LNCAP (cell line): Measurements from ENCODE around the gene DISP3.

Experiments used
- TF ChIP-seq, protein P1 (sequence below): fragments of 450-650 bp; IDR thresholded peaks from 2 replicates; pipeline ENCODE4 v1.5.1; 2017; ENCODE audit warnings: mild to moderate bottlenecking

Gene DISP3

DNA sequence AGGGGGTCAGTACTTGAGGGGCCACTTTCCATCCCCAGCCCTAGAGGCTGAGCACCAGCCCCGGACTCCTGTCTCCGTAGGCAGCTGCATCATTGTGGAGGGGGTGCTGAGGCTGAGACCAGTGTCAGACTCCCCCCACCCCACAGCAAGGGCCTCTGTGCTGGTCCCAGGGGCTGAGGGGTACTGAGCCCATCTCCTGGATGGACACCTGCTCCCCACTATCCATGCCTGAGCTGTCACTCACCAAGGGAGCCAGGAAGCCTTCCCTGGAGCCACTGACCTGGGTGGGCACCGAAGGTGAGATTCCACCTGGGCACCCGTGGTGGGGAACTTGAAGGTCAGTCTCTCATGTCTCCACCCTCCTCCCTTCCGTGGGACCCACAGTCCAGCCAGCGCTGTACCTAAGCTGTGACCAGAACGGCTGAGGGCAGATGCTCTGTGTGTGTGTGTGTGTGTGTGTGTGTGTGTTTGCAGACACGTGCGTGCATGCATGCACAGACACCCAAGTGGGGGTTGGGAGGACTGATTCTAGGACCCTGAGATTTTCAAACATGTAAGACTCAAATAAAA is 9.3 kb downstream of the DISP3 start:
- TF ChIP-seq, protein P1, sequence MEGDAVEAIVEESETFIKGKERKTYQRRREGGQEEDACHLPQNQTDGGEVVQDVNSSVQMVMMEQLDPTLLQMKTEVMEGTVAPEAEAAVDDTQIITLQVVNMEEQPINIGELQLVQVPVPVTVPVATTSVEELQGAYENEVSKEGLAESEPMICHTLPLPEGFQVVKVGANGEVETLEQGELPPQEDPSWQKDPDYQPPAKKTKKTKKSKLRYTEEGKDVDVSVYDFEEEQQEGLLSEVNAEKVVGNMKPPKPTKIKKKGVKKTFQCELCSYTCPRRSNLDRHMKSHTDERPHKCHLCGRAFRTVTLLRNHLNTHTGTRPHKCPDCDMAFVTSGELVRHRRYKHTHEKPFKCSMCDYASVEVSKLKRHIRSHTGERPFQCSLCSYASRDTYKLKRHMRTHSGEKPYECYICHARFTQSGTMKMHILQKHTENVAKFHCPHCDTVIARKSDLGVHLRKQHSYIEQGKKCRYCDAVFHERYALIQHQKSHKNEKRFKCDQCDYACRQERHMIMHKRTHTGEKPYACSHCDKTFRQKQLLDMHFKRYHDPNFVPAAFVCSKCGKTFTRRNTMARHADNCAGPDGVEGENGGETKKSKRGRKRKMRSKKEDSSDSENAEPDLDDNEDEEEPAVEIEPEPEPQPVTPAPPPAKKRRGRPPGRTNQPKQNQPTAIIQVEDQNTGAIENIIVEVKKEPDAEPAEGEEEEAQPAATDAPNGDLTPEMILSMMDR, result no peak

DNA sequence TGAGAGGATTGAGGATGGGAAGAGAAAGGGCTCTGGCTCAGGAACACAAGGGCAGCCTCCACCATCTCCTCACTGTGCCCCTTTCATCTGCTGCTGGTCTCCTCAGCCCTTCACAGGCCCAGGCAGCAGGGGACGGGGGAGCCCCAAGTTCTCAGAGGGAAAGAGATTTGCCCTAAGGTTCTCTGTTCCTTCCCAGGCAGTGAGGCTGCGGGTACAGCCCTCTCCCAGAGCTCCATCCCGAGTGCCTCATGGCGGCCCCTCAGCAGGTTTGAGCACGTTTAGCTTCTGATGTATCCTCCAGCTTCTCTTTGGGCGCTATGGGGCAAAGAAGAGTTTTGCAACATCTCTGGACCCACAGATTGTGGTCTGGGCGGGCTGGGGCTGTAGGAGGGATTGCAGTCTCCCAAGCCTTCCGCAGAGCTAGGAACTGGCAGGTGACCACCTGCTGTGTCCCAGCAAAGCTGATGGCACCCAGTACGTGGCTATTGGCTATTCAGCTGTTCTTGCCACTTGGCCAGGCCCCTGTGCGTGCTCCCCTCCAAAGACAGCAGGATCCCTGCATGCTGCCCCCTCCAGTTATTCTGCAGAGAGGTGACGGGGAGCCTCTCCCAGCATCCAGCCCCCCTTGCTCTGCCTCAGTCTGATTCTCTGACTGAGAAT is 10.1 kb downstream of the DISP3 start:
- TF ChIP-seq, protein P1, result no peak

DNA sequence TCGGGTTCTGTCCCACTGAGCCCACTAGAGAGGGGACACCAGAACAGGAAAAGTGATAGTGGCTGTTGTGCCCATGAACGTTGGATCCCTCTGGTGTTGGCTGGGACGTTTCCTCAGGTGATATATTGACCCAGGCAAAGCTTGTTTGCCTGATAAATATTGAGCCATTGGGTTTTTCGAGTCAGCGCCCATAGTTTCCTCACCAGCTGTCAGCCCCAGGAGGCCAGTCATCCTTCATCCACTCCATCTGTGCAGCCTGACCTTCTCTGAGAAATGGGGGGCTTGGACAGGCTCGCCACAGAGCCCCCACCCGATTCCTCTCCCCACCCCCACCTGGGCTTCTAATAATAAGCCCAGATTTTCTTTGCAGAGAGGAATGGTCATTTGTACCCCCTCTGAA is 13.3 kb downstream of the DISP3 start:
- TF ChIP-seq, protein P1, result no peak

DNA sequence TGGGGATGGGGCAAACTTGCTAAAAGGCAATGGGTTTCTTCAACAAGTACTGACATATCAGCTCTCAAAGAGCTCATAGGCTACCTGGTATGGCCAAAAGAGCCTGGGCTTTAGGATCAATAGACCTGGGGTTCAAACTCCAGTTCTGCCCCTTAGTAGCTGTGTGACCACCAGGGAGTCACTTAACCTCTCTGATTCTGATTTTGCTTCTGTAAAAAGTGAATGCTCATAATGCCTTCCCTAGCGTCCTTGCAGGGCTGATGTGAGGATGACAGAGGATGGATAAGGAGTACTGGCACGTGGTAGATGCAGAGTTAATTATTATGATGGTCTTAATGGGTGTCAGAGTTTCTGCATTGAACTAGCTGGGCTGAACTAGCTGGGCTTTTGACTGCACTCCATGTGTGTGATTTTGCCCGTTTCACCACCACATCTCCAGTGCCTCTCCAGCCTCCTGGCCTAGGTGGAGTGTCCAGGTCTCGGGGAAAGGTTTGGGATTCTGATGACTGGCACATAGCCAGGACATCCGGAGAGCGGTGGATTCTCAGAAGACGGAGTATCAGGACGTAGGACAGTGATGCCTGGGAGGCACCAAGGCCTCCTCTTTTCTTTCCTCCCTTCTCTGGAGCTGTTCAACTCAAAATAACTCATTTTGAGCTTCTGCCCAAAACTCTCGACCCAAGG is 15.2 kb downstream of the DISP3 start:
- TF ChIP-seq, protein P1, result no peak

DNA sequence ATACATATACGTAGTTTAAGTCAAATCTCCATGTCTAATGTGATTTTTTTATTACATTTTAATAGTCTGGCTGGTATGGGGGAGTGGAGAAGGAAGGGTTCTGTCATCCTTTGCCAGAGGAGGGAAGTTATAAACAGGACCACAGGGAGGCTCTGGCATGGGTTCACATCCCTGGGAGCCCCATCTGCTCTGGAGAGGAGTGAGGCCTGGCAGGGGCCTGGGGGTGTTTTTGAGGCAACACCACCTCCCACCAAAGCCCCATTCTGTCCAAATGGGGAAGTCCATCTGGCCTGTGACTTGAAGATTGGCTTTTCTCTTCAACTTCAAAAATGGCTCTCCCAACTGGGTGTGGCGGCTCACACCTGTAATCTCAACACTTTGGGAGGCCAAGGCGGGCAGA is 15.8 kb downstream of the DISP3 start:
- TF ChIP-seq, protein P1, result no peak

DNA sequence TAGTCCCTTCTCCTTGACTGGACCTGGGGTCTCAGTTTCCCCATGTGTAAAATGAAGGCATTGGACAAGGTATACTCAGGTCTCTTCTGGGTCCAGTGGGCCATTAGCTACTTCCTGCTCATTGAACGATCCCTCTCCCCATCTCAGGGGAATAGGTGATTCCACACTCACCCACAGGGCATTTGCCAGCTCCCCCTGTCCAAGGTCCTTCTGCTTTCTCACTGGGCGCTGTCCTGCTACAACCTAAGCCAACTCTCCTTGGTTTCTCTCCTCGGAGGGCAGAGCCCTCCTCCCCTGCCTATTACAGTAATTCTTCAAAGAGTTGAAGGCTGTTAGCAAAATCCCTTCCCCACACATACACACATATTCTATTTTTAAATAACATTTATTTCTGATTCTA is 16.6 kb downstream of the DISP3 start:
- TF ChIP-seq, protein P1, result no peak

DNA sequence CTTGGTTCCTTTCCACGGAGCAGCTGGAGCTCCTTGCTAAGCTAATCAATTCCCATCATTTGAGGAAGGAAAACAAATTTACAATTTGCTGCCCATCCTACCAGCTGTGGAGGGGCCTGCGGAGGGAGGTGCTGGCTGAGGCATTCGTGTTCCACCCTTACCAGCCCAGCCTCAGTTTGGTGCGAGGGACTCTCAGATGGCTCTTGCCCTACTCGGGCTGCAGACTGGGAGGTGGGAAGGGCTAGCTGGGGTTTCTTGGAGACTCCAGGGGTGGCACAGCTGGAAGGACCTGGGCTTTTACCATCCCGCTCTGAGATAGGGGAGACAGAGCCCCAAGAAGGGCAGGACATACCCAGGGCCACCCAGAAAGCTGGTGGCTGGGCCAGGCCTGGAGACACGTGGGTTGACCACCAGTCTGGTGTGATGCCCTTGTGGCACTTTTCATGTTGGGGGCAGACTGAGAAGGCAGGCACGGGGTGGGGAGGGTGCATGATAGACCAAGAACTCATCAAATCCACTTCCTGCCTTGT is 17.7 kb downstream of the DISP3 start:
- TF ChIP-seq, protein P1, result no peak
